Inferior parietal cortex (tissue), 1 donor: Measurements from ENCODE around the gene CRABP2.

ENCODE experiments used
- DNase-seq: peaks from one replicate; pipeline ENCODE4 v3.0.0-alpha.2; 2016; ENCODE audit errors: extremely low spot score

Gene CRABP2

DNA sequence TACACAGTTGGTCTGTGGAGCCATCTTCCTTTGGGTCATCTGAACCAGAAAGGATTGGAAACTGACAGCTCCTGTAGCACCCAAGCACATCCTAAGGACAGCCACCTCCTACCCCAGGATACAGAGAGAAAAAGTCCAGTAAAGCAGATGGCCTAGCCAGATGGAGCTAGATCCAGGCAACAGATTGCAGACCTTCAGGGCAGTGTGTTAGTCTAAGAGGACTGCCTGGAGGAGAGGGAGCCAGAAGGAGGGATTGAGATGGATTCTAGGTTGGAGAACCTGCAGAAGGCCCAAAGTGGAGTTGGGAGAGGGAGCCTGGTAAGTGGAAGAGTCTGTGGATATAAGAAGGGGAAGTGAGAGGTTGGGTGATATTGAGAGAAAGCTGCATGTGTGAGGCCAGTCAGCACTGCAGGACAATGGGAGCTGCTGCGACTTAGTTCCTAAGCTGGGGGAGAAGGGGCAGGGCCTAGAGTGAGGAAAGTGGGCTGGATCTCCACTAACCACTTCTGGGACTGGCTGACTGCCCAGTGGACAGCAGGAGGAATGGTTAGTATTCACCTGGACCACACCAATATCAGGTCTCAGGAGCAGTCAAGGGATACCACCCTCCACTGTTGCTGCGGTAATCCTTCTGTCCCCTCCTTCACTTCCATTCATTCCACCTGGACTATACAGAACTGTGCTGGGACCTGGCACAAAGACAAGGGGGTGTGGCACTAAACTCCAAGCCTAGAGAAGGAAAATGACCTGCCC is 50.1 kb downstream of the CRABP2 start:
- DNase-seq = no peak

DNA sequence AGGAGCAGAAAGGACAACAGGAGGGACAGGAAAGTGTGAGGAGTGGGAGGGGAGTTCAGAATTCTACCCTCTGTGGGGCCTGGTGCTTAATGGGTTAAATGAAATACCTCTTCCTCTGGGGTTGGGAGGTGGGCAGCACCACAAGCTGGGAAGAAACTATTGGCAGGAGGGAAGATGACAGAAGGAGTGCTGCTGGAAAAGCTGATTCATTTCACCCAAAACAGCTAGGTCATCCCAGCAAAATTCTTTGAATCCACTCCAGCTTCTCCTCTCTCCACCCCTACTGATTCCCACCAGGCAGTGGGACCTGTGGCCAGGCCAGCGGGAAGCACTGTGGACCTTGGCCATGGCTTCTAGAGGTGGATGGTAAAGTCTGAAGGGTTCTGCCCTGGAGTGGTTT is 50.7 kb downstream of the CRABP2 start:
- no peak for DNase-seq

DNA sequence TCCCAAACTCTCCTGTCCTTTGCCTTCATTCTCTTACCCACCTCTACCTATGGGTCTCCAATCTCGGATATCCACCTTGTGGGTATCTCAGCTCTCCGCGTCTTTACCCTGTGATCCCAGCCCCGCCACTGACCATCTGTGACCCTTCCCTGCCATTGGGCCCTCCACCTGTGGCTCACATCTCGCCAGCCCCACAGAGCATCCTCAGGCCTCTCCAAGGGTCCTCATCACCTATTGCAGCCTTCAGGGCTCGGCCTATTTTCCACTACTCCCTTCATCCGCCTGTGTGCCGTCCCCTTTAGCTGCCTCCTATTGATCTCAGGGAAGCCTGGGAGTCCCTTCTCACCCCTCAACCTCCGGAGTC is 52.4 kb downstream of the CRABP2 start:
- DNase-seq = no peak

DNA sequence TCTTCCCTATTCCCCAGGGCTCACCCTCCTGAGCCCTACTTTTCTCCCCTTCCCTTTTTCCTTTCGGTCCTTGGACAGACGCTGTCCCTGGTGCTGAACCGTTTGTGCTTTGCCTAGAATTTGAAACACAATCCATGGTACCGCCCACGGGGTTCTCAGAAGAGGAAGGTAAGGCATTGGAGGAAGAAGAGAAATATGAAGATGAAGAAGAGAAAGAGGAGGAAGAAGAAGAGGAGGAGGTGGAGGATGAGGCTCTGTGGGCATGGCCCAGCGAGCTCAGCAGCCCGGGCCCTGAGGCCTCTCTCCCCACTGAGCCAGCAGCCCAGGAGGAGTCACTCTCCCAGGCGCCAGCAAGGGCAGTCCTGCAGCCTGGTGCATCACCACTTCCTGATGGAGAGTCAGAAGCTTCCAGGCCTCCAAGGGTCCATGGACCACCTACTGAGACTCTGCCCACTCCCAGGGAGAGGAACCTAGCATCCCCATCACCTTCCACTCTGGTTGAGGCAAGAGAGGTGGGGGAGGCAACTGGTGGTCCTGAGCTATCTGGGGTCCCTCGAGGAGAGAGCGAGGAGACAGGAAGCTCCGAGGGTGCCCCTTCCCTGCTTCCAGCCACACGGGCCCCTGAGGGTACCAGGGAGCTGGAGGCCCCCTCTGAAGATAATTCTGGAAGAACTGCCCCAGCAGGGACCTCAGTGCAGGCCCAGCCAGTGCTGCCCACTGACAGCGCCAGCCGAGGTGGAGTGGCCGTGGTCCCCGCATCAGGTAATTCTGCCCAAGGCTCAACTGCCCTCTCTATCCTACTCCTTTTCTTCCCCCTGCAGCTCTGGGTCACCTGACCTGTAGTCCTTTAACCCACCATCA is 53.0 kb downstream of the CRABP2 start:
- DNase-seq = no peak
